Smooth muscle cell (in vitro differentiated cells): ENCODE data around the gene PAGR1. TPM values are rescaled to one million over a fixed set of nuclear protein-coding genes. Genes with fewer than 3 reads are reported as not detected.
"Not testable (repeated sequence)": the region's sequence is repeated elsewhere in the genome, so short reads cannot be mapped to it uniquely, and the experiment has no call there.

Source experiments
- DNase-seq: peaks from one replicate; lab custom pipeline; 2025; ENCODE audit not compliant: unreplicated experiment; lab: John Stamatoyannopoulos, UW
- H2AFZ ChIP-seq: fragments of 200-600 bp; sonication (generic); 2 replicates; pipeline ENCODE4 v1.6.0; 2016; ENCODE audit warnings: antibody characterized with exemption, low read depth, mild to moderate bottlenecking
- H3F3A ChIP-seq: fragments of 200-600 bp; sonication (generic); 2 replicates; pipeline ENCODE4 v1.6.0; 2017; ENCODE audit warnings: antibody characterized with exemption, low read depth
- H3K27ac ChIP-seq: fragments of 200-600 bp; sonication (generic); 2 replicates; pipeline ENCODE4 v1.5.1; 2016; ENCODE audit warnings: low read depth, mild to moderate bottlenecking
- H3K27me3 ChIP-seq: fragments of 200-600 bp; sonication (generic); 2 replicates; pipeline ENCODE4 v1.6.1; 2016; ENCODE audit warnings: low read depth, mild to moderate bottlenecking
- H3K36me3 ChIP-seq: fragments of 200-600 bp; sonication (generic); 2 replicates; pipeline ENCODE4 v1.5.1; 2016; ENCODE audit warnings: low read depth
- H3K4me1 ChIP-seq: fragments of 200-600 bp; sonication (generic); 2 replicates; pipeline ENCODE4 v1.5.1; 2016; ENCODE audit warnings: low read depth
- H3K4me2 ChIP-seq: fragments of 200-600 bp; sonication (generic); 2 replicates; pipeline ENCODE4 v1.6.0; 2016; ENCODE audit warnings: mild to moderate bottlenecking
- H3K4me3 ChIP-seq: fragments of 200-600 bp; sonication (generic); 2 replicates; pipeline ENCODE4 v1.5.1; 2016; ENCODE audit warnings: mild to moderate bottlenecking
- H3K79me2 ChIP-seq: fragments of 200-600 bp; sonication (generic); 2 replicates; pipeline ENCODE4 v1.6.0; 2016; ENCODE audit warnings: low read depth, mild to moderate bottlenecking
- H3K9ac ChIP-seq: fragments of 200-600 bp; sonication (generic); 2 replicates; pipeline ENCODE4 v1.6.0; 2016; ENCODE audit warnings: low read depth
- H3K9me3 ChIP-seq: fragments of 200-600 bp; sonication (generic); replicated peaks from 2 replicates; pipeline ENCODE4 v1.5.1; 2016; ENCODE audit warnings: low read depth
- H4K20me1 ChIP-seq: fragments of 200-600 bp; sonication (generic); 2 replicates; pipeline ENCODE4 v1.6.0; 2016; ENCODE audit warnings: low read depth
- whole genome bisulfite sequencing: methylation state at CpG from one replicate; pipeline ENCODE4 v1.1.7; 2016; ENCODE audit warnings: low lambda C conversion rate; 5-methylcytosine and 5-hydroxymethylcytosine counted together
- polyA plus RNA-seq: library from polyadenylated mRNA; unstranded; fragments of >200 nt; fragmentation: Nextera tagmentation; extraction: Ambion mirVana; gene quantifications from 2 replicates; pipeline ENCODE4 v1.2.1, GENCODE V29; 2016
- total RNA-seq: library from RNA; depleted of rRNA; stranded (reverse); fragments of >200 nt; gene quantifications from 2 replicates; pipeline ENCODE4 v1.2.3, GENCODE V29; 2014
- TF ChIP-seq, protein P1 (sequence below): fragments of 200-600 bp; sonication (generic); IDR thresholded peaks from 2 replicates; pipeline ENCODE4 v1.5.1; 2017; ENCODE audit warnings: borderline replicate concordance, mild to moderate bottlenecking, antibody characterized with exemption; ENCODE audit not compliant: insufficient read depth, poor library complexity, severe bottlenecking

Gene PAGR1
- total and polyA plus RNA-seq, 2 experiments from 2014 or later, result 15.6 to 34.5 TPM

DNA sequence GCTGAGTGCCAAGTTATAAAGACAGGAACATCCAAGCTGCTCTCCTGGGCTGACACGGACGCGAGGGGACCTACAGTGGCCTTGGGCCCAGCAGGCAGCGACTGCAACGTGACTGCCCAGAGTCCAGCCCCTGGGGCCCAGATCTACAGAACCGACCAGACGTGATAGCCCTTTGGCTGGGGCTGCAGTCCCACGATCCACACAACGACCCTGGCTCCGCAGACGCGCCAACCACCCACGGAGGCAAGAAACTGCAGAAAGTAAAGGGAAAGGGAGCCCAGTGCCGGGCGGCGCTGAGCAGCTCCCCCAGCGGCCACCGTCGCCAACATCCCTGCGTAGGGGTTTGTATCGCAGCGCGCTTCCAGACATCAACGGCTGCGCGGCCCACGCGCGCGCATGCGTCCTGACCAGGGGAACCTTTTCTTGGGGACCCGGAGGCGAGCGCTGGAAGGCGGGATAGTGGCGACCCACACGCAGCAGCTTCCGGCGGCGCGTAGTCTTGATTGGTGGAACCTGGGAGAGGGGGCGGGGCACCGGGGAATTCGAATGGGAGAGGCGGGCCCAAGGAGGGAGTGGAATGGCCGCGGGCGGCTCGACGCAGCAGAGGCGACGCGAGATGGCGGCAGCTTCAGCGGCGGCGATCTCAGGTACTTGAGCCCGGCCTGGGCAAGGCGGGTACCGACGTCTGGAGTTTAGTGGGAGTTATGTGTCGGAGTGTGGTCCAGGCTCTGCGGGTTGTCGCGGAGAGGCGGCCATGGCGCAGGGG, 25.6 kb upstream of the PAGR1 start, which contains the start of gene KIF22:
KIF22 (plus strand) TSS at position 569 of the 766 bp plus-strand sequence; CDS start at position 578, 9 bp downstream.
- DNase-seq, result peak; percentile 98
- Histone ChIP-seq H3K36me3 (no peaks in the 10 kb centered on the region), H3K9me3 (no peaks in the 10 kb centered on the region), H3K4me2 (peak within 1 kb of the TSS; percentile 96), H3F3A (no peaks in the 10 kb centered on the region), H3K4me3 (peak within 1 kb of the TSS; percentile 75), H3K27ac (peak within 1 kb of the TSS; percentile 72), H2AFZ (peak within 1 kb of the TSS; percentile 88), H4K20me1 (no peaks in the 10 kb centered on the region), H3K27me3 (no peaks in the 10 kb centered on the region), H3K79me2 (peaks cover 45% of the 10 kb centered on the region), H3K9ac (peak within 1 kb of the TSS; percentile 63), H3K4me1 (peaks cover 15% of the 10 kb centered on the region)
- TF ChIP-seq, protein P1, sequence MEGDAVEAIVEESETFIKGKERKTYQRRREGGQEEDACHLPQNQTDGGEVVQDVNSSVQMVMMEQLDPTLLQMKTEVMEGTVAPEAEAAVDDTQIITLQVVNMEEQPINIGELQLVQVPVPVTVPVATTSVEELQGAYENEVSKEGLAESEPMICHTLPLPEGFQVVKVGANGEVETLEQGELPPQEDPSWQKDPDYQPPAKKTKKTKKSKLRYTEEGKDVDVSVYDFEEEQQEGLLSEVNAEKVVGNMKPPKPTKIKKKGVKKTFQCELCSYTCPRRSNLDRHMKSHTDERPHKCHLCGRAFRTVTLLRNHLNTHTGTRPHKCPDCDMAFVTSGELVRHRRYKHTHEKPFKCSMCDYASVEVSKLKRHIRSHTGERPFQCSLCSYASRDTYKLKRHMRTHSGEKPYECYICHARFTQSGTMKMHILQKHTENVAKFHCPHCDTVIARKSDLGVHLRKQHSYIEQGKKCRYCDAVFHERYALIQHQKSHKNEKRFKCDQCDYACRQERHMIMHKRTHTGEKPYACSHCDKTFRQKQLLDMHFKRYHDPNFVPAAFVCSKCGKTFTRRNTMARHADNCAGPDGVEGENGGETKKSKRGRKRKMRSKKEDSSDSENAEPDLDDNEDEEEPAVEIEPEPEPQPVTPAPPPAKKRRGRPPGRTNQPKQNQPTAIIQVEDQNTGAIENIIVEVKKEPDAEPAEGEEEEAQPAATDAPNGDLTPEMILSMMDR, result peak; percentile 50
- WGBS, result 2% methylated on average over 67 of the region's 67 CpGs

DNA sequence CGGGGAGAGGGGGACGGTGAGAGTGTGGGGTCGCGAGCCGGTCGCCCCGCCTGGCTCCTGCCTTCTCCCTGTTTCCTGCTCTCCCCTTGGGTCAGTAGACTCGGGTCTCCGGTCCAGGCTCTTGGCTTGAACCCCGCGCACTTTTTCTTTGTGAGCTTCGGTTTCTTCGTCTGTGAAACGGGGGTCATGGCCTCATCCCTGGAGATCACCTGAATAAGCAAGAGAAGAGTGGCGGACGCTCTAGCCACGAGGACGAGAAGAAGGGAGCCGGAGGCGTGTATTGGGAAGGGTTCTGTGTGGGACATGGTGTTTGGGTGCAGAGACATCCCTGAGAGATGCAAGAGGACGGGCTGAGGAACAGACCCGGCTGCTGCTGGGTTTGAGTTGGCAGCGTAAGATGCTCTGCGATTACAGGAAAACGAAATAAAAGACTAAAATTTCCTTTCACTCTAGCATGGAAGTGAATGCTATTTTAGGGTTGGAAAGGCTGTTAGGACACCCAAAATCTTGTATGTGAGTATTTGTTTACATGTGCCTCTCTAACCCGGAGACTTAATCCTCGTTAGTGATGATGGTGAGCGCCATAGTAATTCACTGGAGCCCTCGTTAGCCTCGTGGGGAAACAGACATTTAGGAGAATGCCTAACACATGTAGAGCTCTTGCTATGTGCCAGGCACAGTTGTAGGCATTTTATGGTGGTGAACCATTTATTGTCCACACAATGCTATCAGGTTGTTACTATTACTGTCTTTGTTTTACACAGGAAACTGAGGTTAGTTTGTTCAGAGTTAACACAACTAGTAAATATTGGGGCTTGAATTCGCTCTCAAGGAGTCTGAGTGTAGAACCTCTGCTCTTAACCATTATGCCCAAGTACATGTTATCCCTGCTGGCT, 24.8 kb upstream of the PAGR1 start:
- Histone ChIP-seq H3K4me2 (peak overlapping the region; percentile 96), H3K79me2 (peaks cover 51% of the 10 kb centered on the region), H3K27ac (no peak overlapping the region), H3F3A (no peaks in the 10 kb centered on the region), H3K27me3 (no peaks in the 10 kb centered on the region), H3K4me1 (peaks cover 15% of the 10 kb centered on the region), H2AFZ (peak overlapping the region; percentile 76), H3K36me3 (no peaks in the 10 kb centered on the region), H4K20me1 (no peaks in the 10 kb centered on the region), H3K9me3 (no peaks in the 10 kb centered on the region), H3K4me3 (peak overlapping the region; percentile 75), H3K9ac (peak overlapping the region; percentile 63)
- WGBS, result 2% methylated on average over 31 of the region's 31 CpGs
- TF ChIP-seq, protein P1, result no peak
- DNase-seq, result peak; percentile 18

DNA sequence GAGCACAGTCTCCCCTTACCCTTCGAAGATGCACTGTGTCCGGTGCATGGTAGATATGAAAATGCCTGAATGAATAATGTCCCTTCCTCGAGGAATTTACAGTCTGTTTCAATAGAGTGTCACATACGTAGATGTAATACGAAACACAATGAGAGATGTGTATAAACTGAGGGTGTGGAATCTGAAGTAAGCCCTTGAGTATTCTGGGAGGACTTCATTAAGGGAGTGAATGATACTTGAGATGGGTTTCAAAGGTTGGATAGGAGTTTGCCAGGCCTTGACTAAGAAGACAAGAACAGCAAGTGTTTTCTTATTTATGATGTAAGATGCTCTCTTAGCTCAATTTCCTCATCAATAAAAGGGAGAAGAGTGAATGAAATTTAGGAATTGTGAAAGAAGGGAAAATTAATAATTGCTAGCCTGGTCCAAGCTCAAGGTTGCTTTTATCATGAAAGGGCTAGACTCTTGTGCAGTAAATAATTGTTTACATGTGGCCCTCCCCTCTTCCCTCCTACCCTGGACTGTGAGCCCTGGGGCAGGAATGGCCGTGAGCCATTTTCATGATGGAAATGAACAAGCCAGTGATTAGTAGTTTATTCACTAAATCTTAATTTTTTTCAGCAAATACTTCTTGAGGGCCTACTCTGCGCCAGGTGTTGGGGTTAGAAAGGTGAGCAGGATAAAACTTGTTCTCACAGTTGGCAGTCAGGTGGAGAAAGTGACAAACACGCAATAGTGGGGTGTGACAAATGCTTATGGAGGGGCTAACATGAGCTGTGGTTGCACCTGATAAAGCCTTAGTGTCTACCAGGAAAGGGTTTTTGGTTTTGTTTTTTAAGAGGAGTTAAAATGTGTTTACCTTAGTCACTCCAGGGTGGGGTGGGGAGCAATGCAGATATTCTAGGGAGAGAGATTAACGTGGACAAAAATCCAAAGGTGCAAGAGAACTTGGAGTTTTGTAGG, 23.8 kb upstream of the PAGR1 start:
- no peaks in the 10 kb centered on the region for H3F3A ChIP-seq
- H3K36me3 ChIP-seq, result no peaks in the 10 kb centered on the region
- H3K4me3 ChIP-seq, result peak overlapping the region; percentile 75
- WGBS, result 84% methylated on average over 9 of the region's 9 CpGs
- no peaks in the 10 kb centered on the region for H3K27me3 ChIP-seq
- TF ChIP-seq, protein P1, result no peak
- no peak overlapping the region for H2AFZ ChIP-seq
- H3K4me2 ChIP-seq, result peak overlapping the region; percentile 96
- peaks cover 15% of the 10 kb centered on the region for H3K4me1 ChIP-seq
- no peaks in the 10 kb centered on the region for H3K9me3 ChIP-seq
- no peak overlapping the region for H3K9ac ChIP-seq
- DNase-seq, result no peak
- peaks cover 51% of the 10 kb centered on the region for H3K79me2 ChIP-seq
- H3K27ac ChIP-seq, result no peak overlapping the region
- H4K20me1 ChIP-seq, result no peaks in the 10 kb centered on the region

DNA sequence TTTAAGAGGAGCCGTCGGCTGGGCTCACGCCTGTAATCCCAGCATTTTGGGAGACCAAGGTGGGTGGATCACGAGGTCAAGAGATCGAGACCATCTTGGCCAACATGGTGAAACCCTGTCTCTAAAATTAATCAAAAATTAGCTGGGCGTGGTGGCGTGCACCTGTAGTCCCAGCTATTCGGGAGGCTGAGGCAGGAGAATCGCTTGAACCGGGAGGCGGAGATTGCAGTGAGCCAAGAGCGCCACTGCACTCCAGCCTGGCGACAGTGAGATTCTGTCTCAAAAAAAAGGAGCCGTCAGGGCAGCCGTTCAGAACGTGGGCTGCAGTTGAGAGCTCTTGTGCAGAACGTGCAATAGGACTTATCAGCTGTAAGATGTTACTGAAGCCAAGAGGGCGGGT, 22.8 kb upstream of the PAGR1 start:
- H4K20me1 ChIP-seq, H3K27ac ChIP-seq, H3K27me3 ChIP-seq, H3K4me3 ChIP-seq, H3F3A ChIP-seq, H3K4me2 ChIP-seq, H3K9me3 ChIP-seq, H3K36me3 ChIP-seq, DNase-seq, H2AFZ ChIP-seq, H3K9ac ChIP-seq: not testable (repeated sequence)
- Histone ChIP-seq H3K79me2 (peaks cover 51% of the 10 kb centered on the region), H3K4me1 (peaks cover 15% of the 10 kb centered on the region)
- WGBS, result 98% methylated on average over 18 of the region's 18 CpGs
